HEK293 (cell line): ENCODE data around the gene BAZ2B.

ENCODE experiments used
- CTCF ChIP-seq: fragments of 450-650 bp; formaldehyde crosslinking; IDR thresholded peaks from 2 replicates; pipeline ENCODE4 v1.5.1; 2016; ENCODE audit warnings: missing biosample characterization, missing genetic modification characterization
- REST ChIP-seq: fragments of 450-650 bp; formaldehyde crosslinking; IDR thresholded peaks from 2 replicates; pipeline ENCODE4 v1.5.1; 2016; ENCODE audit warnings: missing biosample characterization, missing genetic modification characterization
- SP2 ChIP-seq: fragments of 450-650 bp; formaldehyde crosslinking; IDR thresholded peaks from 2 replicates; pipeline ENCODE4 v1.5.1; 2016; ENCODE audit warnings: missing biosample characterization, missing genetic modification characterization
- ZNF174 ChIP-seq: fragments of 450-650 bp; formaldehyde crosslinking; IDR thresholded peaks from 2 replicates; pipeline ENCODE4 v1.5.0; 2017; ENCODE audit warnings: missing biosample characterization, mild to moderate bottlenecking, missing genetic modification characterization
- ZNF280D ChIP-seq: fragments of 450-650 bp; formaldehyde crosslinking; IDR thresholded peaks from 2 replicates; pipeline ENCODE4 v1.5.1; 2016; ENCODE audit warnings: missing biosample characterization, missing genetic modification characterization
- ZNF530 ChIP-seq: fragments of 450-650 bp; formaldehyde crosslinking; IDR thresholded peaks from 2 replicates; pipeline ENCODE4 v1.5.1; 2016; ENCODE audit warnings: low read depth, missing biosample characterization, missing genetic modification characterization
- ZNF704 ChIP-seq: fragments of 450-650 bp; formaldehyde crosslinking; IDR thresholded peaks from 2 replicates; pipeline ENCODE4 v1.5.1; 2016; ENCODE audit warnings: missing biosample characterization, missing genetic modification characterization
- ZSCAN16 ChIP-seq: fragments of 450-650 bp; formaldehyde crosslinking; IDR thresholded peaks from 2 replicates; pipeline ENCODE4 v1.5.1; 2016; ENCODE audit warnings: missing biosample characterization, missing genetic modification characterization

- TF ChIP-seq ZNF530 (tag by site-specific recombination) (no peak), ZSCAN16 (tag by site-specific recombination) (no peak), CTCF (no peak), ZNF280D (tag by site-specific recombination) (no peak), ZNF174 (no peak), ZNF704 (tag by site-specific recombination) (no peak), SP2 (no peak), REST (tag by site-specific recombination) (no peak)
These were observed 157.1 kb downstream of the BAZ2B start for GRCh38 chr2:159459279-159459678.
